ENCODE results near the gene ZBTB20.

Gene ZBTB20

DNA sequence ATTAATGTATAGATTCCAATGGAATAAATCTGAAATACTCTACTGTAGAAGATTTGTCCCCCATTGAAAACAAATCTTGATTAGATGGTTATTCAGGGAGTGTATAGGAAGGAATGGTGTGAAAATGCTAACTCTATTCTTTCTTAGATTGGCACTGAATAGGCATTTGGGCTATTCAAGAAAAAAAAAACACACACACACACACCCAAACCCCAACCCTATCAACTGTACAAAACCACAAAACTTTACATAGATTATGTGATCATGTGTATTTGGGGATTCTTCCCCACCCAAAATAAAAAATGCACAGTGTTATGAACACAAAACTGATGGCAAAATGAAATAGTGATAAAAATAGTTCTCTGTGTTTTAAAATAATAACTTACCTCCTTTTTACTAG, 791.4 kb downstream of the ZBTB20 start:
- ATAC-seq (replicated peaks; ENCODE audit: extremely low read depth, poor library complexity, severe bottlenecking) (no peak), DNase-seq (ENCODE audit: low spot score in 2 of 2) (no peak)
- Mint-ChIP-seq H3K36me3 (ENCODE audit: insufficient read depth) (peaks cover 2% of the 10 kb centered on the region), H3K27me3 (no peaks in the 10 kb centered on the region), H3K9me3 (no peaks in the 10 kb centered on the region), H3K4me3 (no peak overlapping the region), H3K27ac (ENCODE audit: low read depth) (no peak overlapping the region), H3K4me1 (no peaks in the 10 kb centered on the region)

DNA sequence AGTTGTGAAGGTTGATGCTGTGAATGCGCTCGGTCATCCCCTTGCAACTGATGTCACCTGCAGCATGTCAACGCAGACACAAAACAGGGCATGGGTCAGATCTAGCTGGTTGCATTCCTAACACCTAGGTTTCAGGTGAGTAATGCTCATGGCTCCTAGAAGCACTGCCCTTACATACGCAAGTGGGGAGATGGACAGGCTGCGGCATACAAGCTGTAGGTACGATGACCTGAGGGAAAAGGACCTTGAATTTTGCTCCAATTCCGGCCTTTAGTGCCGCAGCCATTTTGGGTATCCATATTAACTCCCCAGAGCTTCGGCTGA, 795.3 kb downstream of the ZBTB20 start:
- no peaks in the 10 kb centered on the region for H3K27me3 Mint-ChIP-seq
- no peaks in the 10 kb centered on the region for H3K4me1 Mint-ChIP-seq
- H3K9me3 Mint-ChIP-seq: no peaks in the 10 kb centered on the region
- peaks cover 7% of the 10 kb centered on the region for H3K36me3 Mint-ChIP-seq (ENCODE audit: insufficient read depth)
- ATAC-seq (replicated peaks; ENCODE audit: extremely low read depth, poor library complexity, severe bottlenecking): no peak
- DNase-seq (ENCODE audit: low spot score in 2 of 2): no peak
- no peak overlapping the region for H3K4me3 Mint-ChIP-seq
- no peak overlapping the region for H3K27ac Mint-ChIP-seq (ENCODE audit: low read depth)

DNA sequence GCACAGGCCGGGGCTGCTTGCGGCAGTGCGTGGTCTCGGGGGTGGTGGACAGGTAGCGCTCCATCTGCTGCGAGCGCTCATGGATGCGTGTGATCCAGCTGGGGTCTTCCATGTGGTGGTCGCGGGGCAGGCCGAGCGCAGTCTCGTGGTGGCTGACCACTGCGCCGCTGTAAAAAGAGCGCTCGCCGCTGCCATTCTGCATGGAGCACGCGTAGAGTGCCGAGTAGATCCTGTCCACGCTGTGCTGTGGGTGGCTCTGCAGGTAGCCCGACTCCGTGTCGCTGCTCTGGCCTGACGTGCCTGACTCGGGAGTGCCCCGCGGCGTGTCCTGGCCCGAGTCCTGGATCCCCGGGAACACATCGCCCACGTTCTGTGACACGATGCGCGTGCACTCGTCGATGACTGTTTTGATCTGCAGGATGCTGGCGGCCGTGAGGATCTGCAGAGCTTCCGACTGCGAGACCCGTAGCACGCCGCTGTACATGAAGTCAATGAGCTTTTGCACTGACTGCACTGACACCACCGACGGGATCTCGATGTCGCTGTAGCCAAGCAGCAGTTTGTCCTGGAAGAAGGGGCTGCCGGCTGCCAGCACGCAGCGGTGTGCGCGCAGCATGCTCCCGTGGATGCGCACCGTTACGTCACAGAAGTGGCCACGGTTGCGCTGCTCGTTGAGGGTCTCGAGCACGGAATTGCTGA, 795.8 kb downstream of the ZBTB20 start:
- ATAC-seq (replicated peaks; ENCODE audit: extremely low read depth, poor library complexity, severe bottlenecking) (no peak), DNase-seq (ENCODE audit: low spot score in 2 of 2) (no peak)
- no peak overlapping the region for H3K4me3 Mint-ChIP-seq
- no peaks in the 10 kb centered on the region for H3K27me3 Mint-ChIP-seq
- no peaks in the 10 kb centered on the region for H3K9me3 Mint-ChIP-seq
- no peak overlapping the region for H3K27ac Mint-ChIP-seq (ENCODE audit: low read depth)
- H3K4me1 Mint-ChIP-seq: peaks cover 1% of the 10 kb centered on the region
- H3K36me3 Mint-ChIP-seq (ENCODE audit: insufficient read depth): peaks cover 7% of the 10 kb centered on the region

DNA sequence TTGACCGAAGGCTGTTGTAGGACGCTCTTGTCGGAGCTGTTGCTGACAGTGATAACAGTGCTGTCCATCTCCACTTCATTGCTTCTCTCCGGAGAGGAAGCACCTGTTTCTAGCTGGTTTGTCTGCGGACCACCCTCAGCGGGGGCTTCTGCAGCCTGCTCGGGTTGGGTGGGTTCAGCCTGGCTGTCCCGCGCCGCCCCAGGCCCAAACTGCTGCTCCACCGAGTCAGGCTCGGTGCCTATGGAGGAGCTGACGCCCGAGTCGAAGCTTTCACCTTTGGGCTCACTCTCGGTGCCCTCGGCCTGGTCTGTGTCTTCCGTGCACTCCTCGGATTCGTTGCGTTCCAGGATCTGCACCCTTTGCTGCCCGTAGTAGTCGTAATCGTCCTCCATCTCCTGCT, 796.4 kb downstream of the ZBTB20 start:
- DNase-seq (ENCODE audit: low spot score in 2 of 2) (no peak), ATAC-seq (replicated peaks; ENCODE audit: extremely low read depth, poor library complexity, severe bottlenecking) (no peak)
- peaks cover 8% of the 10 kb centered on the region for H3K36me3 Mint-ChIP-seq (ENCODE audit: insufficient read depth)
- H3K4me1 Mint-ChIP-seq: peaks cover 7% of the 10 kb centered on the region
- H3K4me3 Mint-ChIP-seq: no peak overlapping the region
- no peaks in the 10 kb centered on the region for H3K27me3 Mint-ChIP-seq
- H3K9me3 Mint-ChIP-seq: no peaks in the 10 kb centered on the region
- H3K27ac Mint-ChIP-seq (ENCODE audit: low read depth): no peak overlapping the region

DNA sequence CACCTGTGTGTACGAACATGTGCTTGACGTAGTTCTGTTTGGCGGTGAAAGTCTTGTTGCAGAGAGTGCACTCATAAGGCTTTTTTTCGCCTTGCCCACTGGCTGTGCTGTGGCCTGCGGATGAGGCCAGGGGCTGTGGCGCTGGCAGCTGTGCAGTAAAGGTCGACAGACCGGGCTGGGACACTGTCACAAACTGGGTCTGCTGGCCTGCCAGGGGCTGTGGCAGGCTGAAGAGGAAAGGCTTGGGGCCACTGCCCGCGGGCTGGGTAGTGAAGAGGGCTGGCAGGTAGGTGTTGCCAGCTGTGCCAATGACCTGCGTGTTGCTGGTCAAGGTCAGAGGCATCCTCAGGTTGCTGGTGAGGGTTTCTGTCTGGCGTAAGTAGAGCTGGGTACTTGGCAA, 796.8 kb downstream of the ZBTB20 start:
- H3K4me1 Mint-ChIP-seq: peaks cover 11% of the 10 kb centered on the region
- no peak overlapping the region for H3K27ac Mint-ChIP-seq (ENCODE audit: low read depth)
- H3K4me3 Mint-ChIP-seq: no peak overlapping the region
- DNase-seq (ENCODE audit: low spot score in 2 of 2): no peak
- no peaks in the 10 kb centered on the region for H3K27me3 Mint-ChIP-seq
- H3K36me3 Mint-ChIP-seq (ENCODE audit: insufficient read depth): peaks cover 8% of the 10 kb centered on the region
- H3K9me3 Mint-ChIP-seq: no peaks in the 10 kb centered on the region
- no peak for ATAC-seq (replicated peaks; ENCODE audit: extremely low read depth, poor library complexity, severe bottlenecking)

DNA sequence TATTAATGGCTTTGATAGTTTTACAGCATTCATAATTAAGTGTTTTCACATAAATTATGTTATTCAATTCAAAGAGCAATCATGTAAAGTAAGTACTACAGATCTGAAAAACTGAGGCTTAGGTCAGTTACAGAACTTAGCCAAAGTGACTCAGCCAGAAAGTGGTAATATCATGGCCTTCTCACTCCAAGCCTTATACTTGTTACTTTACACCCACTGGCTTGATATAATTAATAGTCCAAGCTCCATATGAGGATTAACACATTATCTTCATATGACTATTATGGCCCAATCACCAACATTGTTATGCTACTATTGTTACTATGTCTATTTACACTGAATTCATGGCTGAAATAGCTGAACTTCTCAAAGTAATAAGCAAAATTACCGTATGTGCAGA, 802.6 kb downstream of the ZBTB20 start:
- Mint-ChIP-seq H3K27ac (ENCODE audit: low read depth) (peak overlapping the region; percentile 53), H3K4me1 (peaks cover 39% of the 10 kb centered on the region), H3K9me3 (no peaks in the 10 kb centered on the region), H3K4me3 (no peak overlapping the region), H3K36me3 (ENCODE audit: insufficient read depth) (peaks cover 12% of the 10 kb centered on the region), H3K27me3 (no peaks in the 10 kb centered on the region)
- ATAC-seq (replicated peaks; ENCODE audit: extremely low read depth, poor library complexity, severe bottlenecking) (no peak), DNase-seq (ENCODE audit: low spot score in 2 of 2) (no peak)

DNA sequence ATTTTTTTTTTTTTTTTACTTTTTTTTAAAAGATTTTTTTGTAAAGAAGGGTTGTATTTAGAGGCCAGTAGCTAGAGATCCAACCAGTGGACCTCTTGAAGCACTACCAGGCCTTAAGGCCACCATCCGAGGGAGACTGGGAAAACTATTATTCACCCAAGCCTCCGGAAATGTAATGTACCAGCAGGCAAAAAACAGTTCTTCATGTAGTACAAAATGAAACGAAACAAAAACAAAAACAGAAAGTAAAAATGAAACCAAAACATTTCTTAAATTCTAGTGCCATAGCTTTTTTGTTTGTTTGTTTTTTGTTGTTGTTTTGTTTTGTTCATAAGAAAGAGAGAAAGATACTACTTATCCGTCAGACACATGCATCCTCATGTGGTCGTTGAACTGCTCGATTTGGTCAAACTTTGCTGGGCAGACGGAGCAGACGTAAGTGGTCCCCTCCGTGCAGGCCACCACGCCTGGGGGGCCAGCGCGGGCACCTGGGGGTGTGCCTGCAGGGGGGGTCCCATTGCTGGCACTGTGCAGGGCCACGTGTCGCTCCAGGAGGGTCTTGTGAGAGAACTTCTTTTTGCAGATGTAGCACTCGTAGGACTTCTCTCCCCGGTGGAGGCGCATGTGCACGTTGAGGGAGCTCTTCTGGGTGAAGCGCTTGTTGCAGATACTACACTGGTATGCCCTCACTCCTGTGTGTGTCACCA, 808.3 kb downstream of the ZBTB20 start:
- Mint-ChIP-seq H3K27me3 (no peaks in the 10 kb centered on the region), H3K9me3 (no peaks in the 10 kb centered on the region), H3K36me3 (ENCODE audit: insufficient read depth) (peaks cover 18% of the 10 kb centered on the region), H3K4me3 (peak overlapping the region; percentile 63), H3K4me1 (peaks cover 56% of the 10 kb centered on the region), H3K27ac (ENCODE audit: low read depth) (peak overlapping the region; percentile 86)
- DNase-seq (ENCODE audit: low spot score in 2 of 2) (no peak), ATAC-seq (replicated peaks; ENCODE audit: extremely low read depth, poor library complexity, severe bottlenecking) (no peak)

DNA sequence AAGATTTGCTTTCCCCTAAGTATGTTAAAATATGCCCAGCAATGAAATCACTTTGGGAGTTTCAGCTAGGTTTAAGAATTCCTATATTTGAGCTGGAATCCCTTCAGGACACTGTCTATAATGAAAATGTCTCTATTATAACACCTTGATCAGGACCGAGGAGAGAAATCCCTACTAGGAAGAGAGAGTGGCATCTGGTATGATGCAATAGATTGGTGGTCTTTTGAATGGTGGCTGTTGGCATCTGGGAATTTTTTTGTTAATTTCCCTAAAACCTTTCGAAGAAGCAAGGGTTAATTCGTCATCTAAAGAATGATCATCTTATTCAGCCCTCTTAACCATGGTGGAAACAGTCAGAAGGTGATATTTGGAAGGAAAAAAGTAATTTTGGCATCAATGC, 810.2 kb downstream of the ZBTB20 start:
- peaks cover 57% of the 10 kb centered on the region for H3K4me1 Mint-ChIP-seq
- H3K27ac Mint-ChIP-seq (ENCODE audit: low read depth): no peak overlapping the region
- no peak overlapping the region for H3K4me3 Mint-ChIP-seq
- DNase-seq (ENCODE audit: low spot score in 2 of 2): no peak
- no peaks in the 10 kb centered on the region for H3K9me3 Mint-ChIP-seq
- peaks cover 17% of the 10 kb centered on the region for H3K36me3 Mint-ChIP-seq (ENCODE audit: insufficient read depth)
- no peaks in the 10 kb centered on the region for H3K27me3 Mint-ChIP-seq
- no peak for ATAC-seq (replicated peaks; ENCODE audit: extremely low read depth, poor library complexity, severe bottlenecking)

DNA sequence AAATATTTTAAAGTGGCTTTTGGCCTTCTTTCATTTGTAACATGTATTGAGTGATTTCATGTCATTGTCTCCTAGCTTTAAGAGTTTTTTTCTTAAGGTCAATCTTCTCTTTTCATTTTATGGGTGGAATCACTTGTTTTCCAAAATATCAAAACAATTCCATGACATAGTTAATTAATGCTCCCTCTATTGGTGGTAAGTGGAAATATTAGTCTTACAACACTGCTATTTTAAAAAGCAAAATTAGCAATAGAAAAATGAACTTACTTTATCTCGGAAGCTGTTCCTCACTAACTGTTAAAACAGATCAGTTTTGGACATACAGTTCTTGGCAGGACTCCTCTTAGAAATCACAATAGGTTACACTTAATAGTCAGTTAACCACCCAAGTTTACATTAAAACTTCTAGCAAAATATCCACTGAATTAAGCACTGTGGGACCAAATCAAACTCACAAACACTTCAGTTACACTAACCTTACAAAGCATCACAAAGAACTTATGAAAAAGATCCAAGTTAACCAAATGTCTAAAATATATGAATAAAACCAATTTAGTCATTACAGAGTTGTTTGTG, 810.9 kb downstream of the ZBTB20 start:
- Mint-ChIP-seq H3K27me3 (no peaks in the 10 kb centered on the region), H3K36me3 (ENCODE audit: insufficient read depth) (peaks cover 17% of the 10 kb centered on the region), H3K4me3 (no peak overlapping the region), H3K27ac (ENCODE audit: low read depth) (peak overlapping the region; percentile 90), H3K9me3 (no peaks in the 10 kb centered on the region), H3K4me1 (peaks cover 56% of the 10 kb centered on the region)
- ATAC-seq (replicated peaks; ENCODE audit: extremely low read depth, poor library complexity, severe bottlenecking): no peak
- no peak for DNase-seq (ENCODE audit: low spot score in 2 of 2)

DNA sequence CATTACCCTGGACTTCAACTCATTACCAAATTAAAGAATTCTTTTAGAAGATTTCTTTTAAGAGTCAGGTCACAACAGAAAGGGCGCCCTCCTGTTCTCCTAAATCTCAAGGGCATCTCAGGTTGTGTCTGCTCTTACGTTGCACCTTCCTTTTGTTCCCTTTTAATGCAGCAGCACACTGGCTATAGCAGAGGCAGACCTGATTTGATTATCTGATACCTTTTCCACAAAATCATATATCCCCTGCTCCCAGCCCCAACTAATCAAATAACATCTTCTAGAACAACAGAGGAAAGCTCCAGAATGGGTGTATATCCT, 813.2 kb downstream of the ZBTB20 start:
- Mint-ChIP-seq H3K27me3 (no peaks in the 10 kb centered on the region), H3K4me1 (peaks cover 65% of the 10 kb centered on the region), H3K27ac (ENCODE audit: low read depth) (peak overlapping the region; percentile 90), H3K9me3 (no peaks in the 10 kb centered on the region), H3K36me3 (ENCODE audit: insufficient read depth) (peaks cover 15% of the 10 kb centered on the region), H3K4me3 (no peak overlapping the region)
- ATAC-seq (replicated peaks; ENCODE audit: extremely low read depth, poor library complexity, severe bottlenecking) (no peak), DNase-seq (ENCODE audit: low spot score in 2 of 2) (no peak)

DNA sequence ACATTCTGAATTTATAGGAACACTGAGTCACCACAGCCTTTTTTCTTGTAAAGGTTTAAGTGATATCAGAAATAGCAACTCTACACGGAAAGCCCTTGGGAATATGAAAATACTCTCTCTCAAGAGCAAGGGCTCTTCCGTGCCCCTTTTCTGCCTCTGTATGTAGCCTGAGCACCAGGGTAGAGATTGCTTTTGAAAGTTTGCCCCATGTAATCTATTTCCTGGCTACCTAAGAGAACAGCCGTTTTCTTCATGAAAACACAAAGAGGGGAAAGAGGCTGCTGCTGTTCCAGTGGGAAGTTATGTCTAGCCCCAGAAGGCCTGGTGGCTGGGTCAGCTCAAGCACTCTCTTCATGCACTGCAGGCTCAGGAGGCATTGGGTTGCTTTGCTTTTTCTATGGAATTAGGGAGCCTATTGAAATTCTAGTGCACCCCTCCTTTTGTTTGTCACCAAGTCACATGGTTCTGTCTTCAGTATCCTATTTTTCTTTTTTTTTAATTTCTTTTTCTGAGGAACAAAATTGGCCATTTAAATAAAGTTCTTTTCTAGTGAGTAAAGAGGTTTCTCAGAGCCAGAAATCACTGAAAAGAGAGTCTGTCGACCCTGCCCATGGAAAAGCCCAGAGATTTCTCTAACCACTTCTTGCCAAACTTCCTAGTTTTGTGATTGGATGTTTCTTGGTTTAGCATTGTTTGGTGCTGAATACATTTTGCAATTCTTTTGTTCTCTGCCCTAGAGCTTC, 813.7 kb downstream of the ZBTB20 start:
- Mint-ChIP-seq H3K4me1 (peaks cover 66% of the 10 kb centered on the region), H3K27ac (ENCODE audit: low read depth) (peak overlapping the region; percentile 90), H3K36me3 (ENCODE audit: insufficient read depth) (peaks cover 14% of the 10 kb centered on the region), H3K27me3 (no peaks in the 10 kb centered on the region), H3K9me3 (no peaks in the 10 kb centered on the region), H3K4me3 (peak overlapping the region; percentile 28)
- no peak for ATAC-seq (replicated peaks; ENCODE audit: extremely low read depth, poor library complexity, severe bottlenecking)
- DNase-seq (ENCODE audit: low spot score in 2 of 2): no peak

DNA sequence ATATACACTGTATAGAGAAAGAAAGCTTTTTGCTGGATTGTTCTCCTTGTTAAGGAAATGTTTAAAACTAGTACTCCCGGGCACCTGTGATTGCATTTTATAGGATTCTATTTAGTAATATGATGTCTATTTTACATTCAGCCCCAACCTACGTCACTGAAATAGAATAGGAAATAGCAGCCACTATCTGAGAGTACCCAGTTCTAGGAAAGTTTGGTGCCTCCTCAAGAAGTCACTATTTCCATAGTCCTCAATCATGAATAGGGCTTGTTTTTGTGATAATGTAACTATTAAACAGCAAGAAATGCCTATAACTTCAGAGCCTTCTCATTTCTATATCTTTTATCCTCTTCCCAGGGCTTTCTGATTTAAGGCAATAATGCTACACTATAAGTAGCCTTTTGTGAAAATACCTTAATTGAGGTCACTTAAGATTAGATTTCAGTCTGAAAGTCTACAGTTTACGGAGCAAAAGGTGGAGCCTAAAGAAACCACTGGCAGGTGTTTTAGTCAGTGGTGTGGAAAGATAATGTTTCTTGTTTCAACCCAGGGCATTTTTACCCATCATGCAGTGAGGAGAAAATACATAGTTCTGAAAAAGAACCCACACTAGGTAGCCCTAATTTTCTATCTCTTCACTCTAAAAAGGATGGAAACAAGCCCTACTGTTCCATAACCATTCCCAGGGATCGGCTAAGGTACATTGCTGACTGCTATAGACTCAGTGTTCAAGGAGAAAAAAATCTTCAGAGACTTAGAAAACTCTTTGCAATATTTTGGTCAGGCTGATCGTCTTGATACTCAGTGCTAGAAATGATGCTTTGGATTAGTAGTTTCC, 814.5 kb downstream of the ZBTB20 start:
- DNase-seq (ENCODE audit: low spot score in 2 of 2): no peak
- peak; percentile 68 for ATAC-seq (replicated peaks; ENCODE audit: extremely low read depth, poor library complexity, severe bottlenecking)
- no peaks in the 10 kb centered on the region for H3K9me3 Mint-ChIP-seq
- H3K36me3 Mint-ChIP-seq (ENCODE audit: insufficient read depth): peaks cover 15% of the 10 kb centered on the region
- H3K27me3 Mint-ChIP-seq: no peaks in the 10 kb centered on the region
- peak overlapping the region; percentile 90 for H3K27ac Mint-ChIP-seq (ENCODE audit: low read depth)
- H3K4me3 Mint-ChIP-seq: peak overlapping the region; percentile 28
- peaks cover 69% of the 10 kb centered on the region for H3K4me1 Mint-ChIP-seq
